Daoy (cell line): ENCODE measurements around the gene C1orf141. TPM values are rescaled to one million over a fixed set of nuclear protein-coding genes. Genes with fewer than 3 reads are reported as not detected.

Experiments
- total RNA-seq: library from RNA; depleted of rRNA; stranded (reverse); fragments of >200 nt; shearing (Covaris generic); gene quantifications from 2 replicates; pipeline ENCODE4 v1.2.3, GENCODE V29; 2014; rRNA removed

The C1orf141 gene
- total RNA-seq, 1 experiment from 2014 or later = not detected

Other genes starting within 250 kb of the C1orf141 start
- 7.9 and 15.3 TPM in 2 replicates for gene DNAI4, start 210.1 kb downstream of the C1orf141 start, total RNA-seq
- 25.3 and 31.2 TPM in 2 replicates for gene MIER1, start 210.0 kb downstream of the C1orf141 start, total RNA-seq
- gene SLC35D1, start 80.8 kb downstream of the C1orf141 start, total RNA-seq = 20.1 and 20.3 TPM in 2 replicates
- gene IL23R, start 31.5 kb upstream of the C1orf141 start, total RNA-seq = not detected in 2 replicates
- gene IL12RB2, start 172.9 kb upstream of the C1orf141 start, total RNA-seq = 0.57 and 0.80 TPM in 2 replicates